ENCODE measurements around the gene ACOXL.

DNA sequence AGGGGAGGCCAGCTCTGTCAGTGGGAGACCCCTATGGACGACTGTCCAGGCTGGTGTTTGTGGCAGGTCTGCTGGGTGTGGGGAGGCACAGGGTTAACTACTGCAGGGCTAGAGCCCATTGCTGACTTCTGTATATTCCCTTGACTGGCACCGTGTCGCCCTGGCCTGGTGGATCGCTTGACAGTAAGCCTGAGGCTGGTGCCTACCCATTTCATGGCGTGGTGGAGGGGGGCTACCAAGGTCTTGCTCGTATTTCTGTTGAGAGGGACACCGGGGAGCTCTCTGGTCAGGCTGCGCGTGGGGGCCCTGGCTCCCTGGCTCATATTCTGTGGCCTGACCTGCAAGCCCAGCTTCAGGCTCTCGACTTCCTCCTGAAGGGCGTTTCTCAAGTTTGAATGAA is 119.7 kb downstream of the ACOXL start:
- TF ChIP-seq, protein P1, sequence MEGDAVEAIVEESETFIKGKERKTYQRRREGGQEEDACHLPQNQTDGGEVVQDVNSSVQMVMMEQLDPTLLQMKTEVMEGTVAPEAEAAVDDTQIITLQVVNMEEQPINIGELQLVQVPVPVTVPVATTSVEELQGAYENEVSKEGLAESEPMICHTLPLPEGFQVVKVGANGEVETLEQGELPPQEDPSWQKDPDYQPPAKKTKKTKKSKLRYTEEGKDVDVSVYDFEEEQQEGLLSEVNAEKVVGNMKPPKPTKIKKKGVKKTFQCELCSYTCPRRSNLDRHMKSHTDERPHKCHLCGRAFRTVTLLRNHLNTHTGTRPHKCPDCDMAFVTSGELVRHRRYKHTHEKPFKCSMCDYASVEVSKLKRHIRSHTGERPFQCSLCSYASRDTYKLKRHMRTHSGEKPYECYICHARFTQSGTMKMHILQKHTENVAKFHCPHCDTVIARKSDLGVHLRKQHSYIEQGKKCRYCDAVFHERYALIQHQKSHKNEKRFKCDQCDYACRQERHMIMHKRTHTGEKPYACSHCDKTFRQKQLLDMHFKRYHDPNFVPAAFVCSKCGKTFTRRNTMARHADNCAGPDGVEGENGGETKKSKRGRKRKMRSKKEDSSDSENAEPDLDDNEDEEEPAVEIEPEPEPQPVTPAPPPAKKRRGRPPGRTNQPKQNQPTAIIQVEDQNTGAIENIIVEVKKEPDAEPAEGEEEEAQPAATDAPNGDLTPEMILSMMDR (IDR thresholded peaks at IDR 0.05) = no peak
- no peak for TF ChIP-seq POLR2A (IDR thresholded peaks at IDR 0.05)
